ENCODE results near the gene GNGT2.
"Not testable (repeated sequence)": the region's sequence is repeated elsewhere in the genome, so short reads cannot be mapped to it uniquely, and the experiment has no call there.

Gene GNGT2

DNA sequence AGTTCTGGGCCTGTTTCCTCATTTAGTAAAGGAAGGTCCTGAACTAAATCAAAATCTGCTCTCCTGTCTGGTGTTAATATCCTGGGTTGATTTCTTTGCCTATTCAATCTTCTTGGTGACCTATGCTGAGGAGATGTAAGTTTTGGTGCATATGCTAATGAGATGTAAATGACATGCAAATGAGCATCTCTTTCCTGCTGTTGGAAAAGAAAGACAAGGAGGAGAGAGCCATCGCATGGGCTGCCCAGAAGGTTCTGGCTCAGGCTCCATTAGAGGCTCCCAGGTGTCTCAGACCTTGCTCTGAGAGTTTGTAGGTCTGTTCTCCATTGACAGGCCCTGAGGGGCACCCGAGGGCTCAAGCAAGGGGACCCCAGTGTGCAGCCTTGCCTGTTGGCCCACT, 3.5 kb upstream of the GNGT2 start:
- intact Hi-C loops (cut with DNase I): no loop called here
- DNase-seq: no peak

DNA sequence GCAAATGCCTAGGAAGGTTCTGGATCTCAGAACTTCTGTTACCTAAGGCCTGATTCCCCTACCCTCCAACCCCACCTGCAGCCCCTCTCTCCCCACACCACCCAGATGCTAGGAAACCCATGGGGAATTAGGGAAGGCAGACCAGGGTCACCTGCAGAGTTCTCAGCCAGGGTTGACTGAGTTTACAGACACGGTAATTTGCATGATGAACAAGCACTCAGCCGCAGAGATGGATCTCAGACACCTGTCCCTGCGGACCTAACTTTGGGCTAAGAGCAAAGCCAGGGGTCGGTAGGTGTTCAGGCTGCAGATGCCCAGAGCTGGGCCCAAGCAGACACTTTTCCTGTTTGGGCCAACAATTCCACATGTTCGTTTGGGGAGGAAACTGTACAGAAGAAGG, 3.0 kb upstream of the GNGT2 start:
- intact Hi-C loops (cut with DNase I): no loop called here
- peak in 1 of 10 donors; percentile 38 for DNase-seq

DNA sequence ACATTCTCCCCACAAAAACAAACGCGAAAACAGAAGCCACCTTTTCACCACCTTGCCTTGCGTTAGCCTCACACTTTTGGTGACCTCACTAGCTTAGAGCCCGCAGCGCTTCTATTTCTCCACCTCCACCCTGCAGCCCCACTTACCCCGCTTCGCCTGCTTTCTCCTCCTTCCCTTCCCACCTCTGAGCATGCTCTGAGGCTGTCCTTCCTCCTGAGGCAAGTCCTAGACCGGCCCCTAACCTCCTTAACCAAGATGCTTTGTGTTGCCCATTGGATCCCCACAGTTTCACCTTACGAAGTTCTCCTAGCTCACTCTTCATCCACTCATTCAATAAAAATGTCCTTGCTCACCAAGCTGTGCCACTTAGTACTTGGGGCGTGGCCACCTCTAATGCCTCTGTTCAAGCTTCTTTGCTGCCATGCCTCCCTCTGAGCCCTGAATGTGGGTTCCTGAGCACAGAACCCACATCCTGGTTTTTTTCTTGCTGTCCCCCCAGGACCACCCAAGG, 1.3 kb downstream of the GNGT2 start:
- peak in 1 of 10 donors; percentile 47 for DNase-seq
- intact Hi-C loops (cut with DNase I): no loop called here

DNA sequence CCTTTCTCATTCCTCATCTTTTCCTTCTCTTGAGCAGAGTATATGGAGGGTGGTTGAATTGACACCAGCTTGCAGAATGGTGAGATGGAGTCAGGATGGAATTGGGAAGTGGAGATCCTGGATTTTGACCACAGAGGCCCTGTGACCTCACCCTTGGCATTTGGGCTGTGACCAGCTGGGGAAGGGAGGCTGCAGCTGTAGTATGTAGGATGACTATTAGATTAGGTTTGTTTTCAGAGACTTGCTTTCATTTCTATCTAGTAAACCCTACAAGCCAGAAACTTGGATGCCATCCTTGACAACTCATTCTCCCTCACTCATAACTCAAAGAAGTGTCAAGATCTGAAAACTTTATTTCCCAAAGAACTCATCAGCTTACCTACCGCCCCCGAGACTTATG, 5.9 kb downstream of the GNGT2 start:
- DNase-seq: peak in 1 of 10 donors; percentile 4

DNA sequence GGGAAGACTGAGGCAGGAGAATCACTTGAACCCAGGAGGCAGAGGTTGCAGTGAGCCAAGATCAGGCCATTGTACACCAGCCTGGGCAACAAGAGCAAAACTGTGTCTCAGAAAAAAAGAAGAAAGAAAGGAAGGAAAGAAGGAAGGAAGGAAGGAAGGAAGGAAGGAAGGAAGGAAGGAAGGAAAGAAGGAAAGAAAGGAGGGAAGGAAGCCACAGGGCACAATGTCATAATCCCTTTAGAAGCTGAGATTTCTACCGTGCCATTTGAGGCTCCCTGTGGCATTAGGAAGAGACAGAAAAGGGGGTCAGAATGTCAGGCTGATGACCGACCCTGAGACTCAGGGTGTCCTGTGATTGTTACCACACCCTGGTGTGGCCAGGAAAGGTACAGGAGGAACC, 6.6 kb downstream of the GNGT2 start:
- intact Hi-C loops (cut with DNase I): no loop called here
- DNase-seq: peak in 1 of 10 donors; percentile 17

More for the DNA sequence above, 5.9 kb downstream of the GNGT2 start:
- intact Hi-C loops (cut with DNase I): no loop called here

DNA sequence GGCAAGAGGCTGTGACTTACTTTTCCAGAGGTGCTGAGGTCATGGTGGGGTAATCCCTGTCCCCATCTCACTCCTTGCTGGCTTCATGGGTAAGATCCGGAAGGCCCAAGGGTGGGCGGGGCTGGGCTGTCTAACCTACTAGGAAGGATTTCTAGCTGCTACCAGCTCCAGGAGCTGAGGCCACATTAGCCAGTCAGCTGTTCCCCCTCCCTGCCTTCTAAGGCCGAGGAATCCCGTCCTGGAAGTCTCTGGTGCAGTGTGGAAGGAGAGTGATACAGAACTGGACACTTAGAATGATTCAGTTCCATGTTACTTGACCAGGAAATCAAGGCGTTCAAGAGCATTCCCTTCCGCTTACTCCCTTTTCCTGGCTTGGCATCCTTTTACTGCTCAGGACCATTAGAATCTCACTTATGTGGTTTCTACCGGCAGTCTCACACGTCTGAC, 8.9 kb downstream of the GNGT2 start:
- peak in 1 of 10 donors; percentile 25 for DNase-seq
- intact Hi-C loops (cut with DNase I): no loop called here

DNA sequence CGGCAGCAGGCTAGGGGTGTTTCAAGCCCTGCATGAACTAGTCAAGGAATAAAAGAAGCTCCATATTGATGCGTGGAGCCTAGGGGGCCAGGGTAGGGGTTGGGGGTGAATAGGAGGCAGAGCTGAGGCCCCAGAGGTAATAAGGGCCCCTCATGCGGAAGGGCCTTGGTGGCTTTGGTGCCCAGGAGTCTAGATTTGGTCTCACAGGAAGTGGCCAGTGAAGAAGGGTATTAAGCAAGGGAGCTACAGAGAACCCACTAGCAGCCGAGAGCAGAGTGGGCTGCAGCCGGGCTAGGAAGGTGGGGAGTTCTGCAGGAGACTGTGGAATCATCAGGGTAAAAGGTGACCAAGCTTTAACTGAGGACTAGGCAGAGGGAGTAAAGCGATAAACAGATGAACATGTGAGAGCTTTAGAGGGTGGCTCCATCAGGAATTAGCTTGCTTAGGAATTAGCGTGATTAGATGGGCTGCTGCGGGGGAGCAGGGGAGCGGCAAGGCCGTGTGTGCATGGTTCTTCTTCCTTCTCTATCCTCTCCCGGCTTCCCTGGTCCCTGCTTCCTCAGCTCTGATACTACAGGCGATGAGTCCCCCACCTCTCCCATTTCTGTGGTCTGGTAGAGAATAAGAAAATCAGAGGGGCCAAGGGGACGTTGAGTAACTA, 9.8 kb downstream of the GNGT2 start:
- intact Hi-C loops (cut with DNase I): no loop called here

DNA sequence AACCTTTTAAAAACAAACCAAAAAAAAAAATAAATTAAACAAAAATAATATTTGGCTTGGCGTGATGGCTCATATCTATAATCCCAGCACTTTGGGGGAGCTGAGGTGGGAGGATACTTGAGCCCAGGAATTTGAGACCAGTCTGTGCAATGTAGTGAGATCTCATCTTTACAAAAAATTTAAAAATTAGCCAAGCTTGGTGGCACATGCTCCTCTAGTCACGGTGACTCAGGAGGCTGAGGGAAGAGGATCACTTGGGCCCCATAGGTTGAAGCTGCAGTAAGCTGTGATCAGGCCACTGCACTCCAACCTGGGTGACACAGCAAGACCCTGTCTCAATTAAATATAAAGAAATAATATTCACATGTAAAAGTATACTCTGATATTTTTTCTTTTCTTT, 12.2 kb downstream of the GNGT2 start:
- no peak for DNase-seq
- intact Hi-C loops (cut with DNase I): no loop called here

More for the DNA sequence above, 9.8 kb downstream of the GNGT2 start:
- peak in 1 of 10 donors; percentile 32 for DNase-seq

DNA sequence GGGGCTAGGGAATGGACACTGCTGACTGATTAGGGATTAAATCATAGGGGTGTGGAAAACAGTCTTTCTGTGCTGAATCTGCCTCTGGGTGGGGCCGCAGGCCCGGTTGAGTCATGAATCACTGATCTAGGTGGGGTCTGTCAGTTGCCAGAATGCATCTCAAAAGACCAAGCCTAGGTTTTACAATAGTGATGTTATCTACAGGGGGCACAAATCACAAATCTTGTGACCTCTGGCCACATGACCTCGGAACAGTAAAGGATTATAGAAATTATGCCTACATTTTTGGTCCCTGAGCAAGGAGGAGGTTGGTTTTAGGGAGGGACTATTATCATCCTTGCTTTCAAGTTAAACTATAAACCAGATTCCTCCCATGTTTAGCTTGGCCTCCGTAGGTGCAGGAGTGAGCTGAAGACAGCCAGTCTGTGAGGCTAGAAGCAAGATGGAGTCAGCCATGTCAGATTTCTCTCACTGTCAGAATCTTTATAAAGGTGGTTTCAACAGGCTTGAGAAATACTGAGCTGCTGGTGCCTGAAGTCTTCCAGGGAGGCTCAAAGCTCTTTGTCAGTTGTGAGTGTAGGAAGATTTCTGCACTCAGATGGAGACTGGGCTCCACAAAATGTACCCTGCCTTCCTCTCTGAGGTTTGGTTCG, 12.9 kb downstream of the GNGT2 start:
- intact Hi-C loops (cut with DNase I): no loop called here
- DNase-seq: no peak

DNA sequence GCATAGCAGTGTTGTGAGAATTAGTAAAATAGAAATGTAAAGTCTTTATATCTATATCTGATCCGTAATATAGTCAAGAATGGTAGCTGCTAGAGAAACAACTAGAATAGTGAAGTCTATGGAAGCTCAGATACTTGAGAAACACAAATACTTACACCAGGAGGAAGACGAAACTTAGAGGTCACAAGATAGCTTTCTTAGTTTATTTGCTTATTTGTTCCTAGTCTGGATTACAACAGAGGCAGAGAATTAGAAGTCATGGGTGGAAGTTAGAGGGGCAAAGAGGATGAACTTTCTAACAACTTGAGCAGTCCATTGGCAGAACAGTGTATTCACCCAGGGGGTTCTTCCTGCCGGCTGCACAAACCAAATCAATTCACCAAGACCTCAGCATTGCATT, 13.9 kb downstream of the GNGT2 start:
- intact Hi-C loops (cut with DNase I): no loop called here
- DNase-seq: no peak

DNA sequence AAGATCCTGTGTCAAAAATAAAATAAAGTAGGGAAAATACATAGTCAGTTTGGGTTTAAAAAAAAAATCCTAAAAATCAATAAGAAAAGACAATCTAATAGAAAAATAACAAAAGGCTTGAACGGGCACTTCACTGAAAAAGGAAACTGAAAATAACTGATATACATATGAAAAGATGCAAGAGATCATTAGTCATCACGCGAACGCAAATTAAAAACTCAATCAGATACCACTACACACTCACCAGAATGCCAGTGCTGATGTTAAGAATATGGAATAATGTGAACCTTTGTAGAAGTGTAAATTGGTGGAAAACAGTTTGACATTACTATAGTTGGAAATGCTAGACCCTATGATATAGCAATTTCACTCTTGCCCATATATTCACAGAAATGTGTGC, 14.6 kb downstream of the GNGT2 start:
- no peak for DNase-seq
- intact Hi-C loops (cut with DNase I): no loop called here

DNA sequence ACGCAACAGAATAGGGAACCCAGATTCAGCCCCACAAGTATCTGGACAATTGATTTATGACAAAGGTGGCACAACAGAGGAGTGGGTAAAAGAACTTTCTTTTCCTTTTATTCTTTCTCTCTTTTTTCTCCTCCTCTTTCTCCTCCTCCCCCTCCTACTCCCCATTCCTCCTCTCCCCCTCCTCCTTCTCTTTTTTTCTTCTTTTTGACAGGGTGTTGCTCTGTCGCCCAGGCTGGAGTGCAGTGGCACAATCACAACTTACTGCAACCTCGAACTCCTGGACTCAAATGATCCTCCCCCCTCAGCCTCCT, 16.1 kb downstream of the GNGT2 start:
- no peak for DNase-seq
- intact Hi-C loops (cut with DNase I): loop anchor here (5.0 kb wide), 1 partner anchor 33 kb away; no protein-coding TSS in a partner anchor

DNA sequence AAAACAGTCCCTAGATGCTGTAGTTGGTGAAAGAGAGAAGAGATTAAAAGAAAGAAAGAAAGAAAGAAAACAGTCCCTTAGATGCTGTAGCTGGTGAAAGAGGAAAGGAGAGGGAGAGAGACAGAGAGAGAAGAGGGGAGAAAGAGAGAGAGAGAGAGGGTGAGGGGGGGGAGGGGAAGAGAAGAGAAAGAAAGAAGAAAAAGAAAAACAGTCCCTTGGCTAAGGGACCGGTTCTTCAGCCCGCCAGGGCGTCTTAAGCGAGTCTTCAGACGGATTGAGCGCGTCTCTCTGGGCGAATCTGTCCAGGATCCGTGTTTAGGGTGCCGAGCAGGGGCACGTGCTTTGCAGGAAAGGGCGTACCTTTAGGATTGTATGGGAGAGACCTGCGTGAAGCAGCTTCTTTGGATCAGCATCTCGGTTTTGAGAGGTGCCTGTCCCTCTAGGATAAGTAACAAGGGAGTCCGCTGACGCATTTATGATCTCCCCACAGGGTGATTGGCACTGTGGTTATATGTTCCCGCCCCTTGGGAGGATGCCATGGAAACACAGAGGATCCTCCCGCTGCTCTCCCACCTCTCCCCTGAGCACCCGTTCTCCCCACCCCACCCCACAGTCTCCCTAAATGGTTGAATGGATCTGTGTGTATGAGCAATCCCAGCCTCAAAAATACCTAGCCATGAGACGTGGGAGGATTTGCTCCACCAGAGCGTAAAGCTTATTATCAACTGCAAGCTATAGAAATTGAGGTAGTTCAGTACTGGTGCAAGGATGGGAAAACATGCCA, 16.7 kb downstream of the GNGT2 start:
- intact Hi-C loops (cut with DNase I): loop anchor here (5.0 kb wide), 1 partner anchor 34 kb away; no protein-coding TSS in a partner anchor
- DNase-seq: peak; percentile 32 to 95 (median 73)

DNA sequence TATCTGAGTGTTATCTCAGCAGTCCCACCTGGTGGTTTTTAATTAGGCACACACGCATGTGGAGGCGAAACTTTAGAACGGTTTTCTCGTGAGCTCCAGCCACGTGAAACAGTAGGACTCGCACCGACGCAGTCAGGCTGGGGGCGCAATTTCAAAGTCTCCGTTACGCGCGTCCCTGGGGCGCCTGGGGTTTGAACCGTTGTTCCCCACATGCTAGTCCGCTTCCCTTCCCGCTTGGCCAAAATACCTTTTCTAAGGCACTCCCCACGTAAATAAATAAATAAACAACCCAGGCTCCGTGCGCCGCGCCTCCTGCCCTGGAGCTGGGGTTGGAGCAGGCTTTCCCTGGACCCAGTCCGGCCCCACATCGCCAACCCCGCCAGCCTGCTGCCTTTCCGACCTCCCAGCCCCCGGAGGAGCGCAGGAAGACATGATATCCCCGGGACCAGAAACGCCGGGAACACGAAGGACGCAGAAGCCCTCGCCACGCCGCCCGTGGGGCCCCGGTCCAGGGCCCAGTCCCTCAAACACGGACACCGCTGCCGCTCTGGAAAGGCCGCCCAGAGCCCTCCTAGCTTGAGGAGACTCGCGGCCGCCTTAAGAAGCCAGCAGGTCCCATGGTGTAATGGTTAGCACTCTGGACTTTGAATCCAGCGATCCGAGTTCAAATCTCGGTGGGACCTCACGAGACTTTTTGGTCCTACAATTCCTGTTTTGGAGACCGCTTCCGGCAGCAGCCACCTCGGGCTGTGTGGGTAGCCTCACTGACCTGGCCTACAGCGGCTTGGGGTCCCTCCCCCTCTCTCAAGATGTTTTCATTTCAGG, 18.2 kb downstream of the GNGT2 start:
- intact Hi-C loops (cut with DNase I): loop anchor here (5.0 kb wide), 1 partner anchor 35 kb away; no protein-coding TSS in a partner anchor
- peak; percentile 88 to 99 (median 91) for DNase-seq

DNA sequence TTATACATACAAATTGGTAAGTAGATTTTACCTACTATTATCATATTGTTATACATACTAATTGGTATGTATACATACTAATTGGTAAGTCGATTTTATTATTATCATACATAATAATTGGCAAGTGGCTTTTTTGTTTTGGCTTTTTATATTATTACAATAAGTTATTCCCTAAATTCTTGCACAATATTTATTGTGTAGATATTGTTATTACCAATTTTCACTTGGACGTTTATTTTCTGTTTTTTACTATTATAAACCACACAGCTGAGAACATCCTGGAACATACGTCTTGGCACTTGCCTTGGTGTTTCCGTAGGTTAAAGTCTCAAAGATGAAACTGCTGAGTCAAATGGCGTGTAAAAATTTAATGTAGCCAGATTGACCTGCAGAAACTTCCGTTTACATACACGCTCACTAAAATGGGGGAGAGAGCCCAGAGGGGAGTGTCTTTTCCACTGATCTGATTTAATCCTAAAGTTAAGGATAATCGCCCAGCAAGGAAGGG, 18.9 kb downstream of the GNGT2 start:
- DNase-seq: no peak
- intact Hi-C loops (cut with DNase I): loop anchor here (5.0 kb wide), 1 partner anchor 36 kb away; no protein-coding TSS in a partner anchor

DNA sequence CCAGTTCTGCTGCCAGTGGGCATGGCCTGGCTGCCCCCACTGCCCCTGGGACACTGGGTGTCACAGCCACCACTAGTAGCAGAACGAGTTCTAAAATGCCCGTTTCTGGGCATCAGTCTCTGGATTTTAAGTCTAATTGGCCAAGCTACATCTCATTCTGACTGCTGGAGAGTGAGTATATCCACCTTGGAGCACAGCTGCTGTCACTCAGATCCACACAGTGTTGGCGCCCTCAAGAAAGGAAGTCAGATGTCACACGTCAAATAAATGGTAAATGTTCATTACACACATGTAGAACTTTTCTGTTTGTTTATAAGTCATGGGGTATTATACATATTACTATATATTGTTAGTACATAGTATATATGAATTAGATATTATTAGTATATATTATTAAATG, 19.4 kb downstream of the GNGT2 start:
- no peak for DNase-seq
- intact Hi-C loops (cut with DNase I): loop anchor here (5.0 kb wide), 1 partner anchor 36 kb away; no protein-coding TSS in a partner anchor

DNA sequence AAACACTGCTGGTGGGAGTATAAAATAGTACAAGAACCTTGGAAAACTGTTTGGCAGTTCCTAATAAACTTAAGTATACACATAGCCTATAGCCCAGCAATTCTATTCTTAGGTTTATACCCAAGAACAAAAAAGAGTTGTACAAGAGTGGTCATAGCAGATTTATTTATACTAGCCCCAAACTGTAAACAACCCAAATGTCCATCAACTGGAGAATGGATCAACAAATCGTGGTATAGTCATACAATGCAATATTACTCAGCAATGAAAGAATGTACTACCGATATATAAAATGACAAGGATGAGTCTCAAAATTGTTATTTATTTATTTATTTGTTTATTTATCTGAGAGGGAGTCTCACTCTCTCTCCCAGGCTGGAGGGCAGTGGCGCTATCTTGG, 23.1 kb downstream of the GNGT2 start:
- intact Hi-C loops (cut with DNase I): no loop called here
- no peak for DNase-seq

DNA sequence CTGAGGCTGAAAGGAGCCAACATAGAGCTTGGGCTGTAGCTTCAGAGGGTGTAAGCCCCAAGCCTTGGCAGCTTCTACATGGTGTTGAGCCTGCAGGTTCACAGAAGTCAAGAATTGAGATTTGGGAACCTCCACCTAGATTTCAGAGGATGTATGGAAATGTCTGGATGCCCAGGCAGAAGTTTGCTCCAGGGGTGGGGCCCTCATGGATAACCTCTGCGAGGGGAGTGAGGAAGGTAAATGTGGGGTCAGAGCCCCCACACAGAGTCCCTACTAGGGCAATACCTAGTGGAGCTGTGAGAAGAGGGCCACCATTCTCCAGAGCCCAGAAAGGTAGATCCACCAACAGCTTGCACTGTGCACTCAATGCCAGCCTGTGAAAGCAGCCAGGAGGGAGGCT, 25.0 kb downstream of the GNGT2 start:
- intact Hi-C loops (cut with DNase I); DNase-seq: not testable (repeated sequence)

DNA sequence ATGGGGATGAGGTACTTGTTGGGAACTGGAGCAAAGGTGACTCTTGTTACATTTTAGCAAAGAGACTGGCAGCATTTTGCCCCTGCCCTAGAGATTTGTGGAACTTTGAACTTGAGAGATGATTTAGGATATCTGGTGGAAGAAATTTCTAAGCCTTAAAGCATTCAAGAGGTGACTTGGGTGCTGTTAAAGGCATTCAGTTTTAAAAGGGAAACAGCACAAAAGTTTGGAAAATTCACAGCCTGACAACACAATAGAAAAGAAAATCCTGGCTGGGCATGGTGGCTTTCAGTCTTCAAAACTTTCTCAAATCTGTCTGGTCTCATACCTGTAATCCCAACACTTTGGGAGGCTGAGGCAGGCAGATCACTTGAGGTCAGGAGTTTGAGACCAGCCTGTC, 25.9 kb downstream of the GNGT2 start:
- intact Hi-C loops (cut with DNase I); DNase-seq: not testable (repeated sequence)

DNA sequence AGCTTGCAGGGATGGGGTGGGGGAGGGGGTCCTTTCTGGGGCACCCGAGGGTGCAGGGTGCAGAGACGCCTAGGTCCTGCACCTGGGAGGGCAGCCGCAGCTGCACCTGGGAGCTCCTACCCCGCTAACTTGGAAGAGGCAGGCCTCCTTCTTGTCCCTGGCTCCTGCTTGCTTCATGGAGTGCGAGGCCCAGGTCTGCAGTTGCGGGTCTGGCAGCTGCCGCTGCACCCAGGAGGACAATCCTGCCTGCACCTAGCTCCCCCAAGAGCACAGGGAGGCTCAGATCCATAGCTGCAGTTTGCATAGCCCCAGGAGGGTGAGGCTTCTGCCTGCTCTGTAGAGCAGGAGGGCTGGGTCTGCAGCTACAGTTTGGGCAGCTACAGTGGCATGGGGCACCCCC, 26.6 kb downstream of the GNGT2 start:
- intact Hi-C loops (cut with DNase I): no loop called here
- DNase-seq: no peak

Measured in posterior cingulate gyrus (tissue), 11 donors.